Head of caudate nucleus (tissue), 42 donors: ENCODE data around the gene DTX4.

ENCODE experiments used
- DNase-seq, 42 donors: peaks; one replicate each; pipeline versions ENCODE4 v3.0.0 to v3.0.0-alpha.2; 2020 to 2021; ENCODE audit warnings: mixed read lengths in 7 of 42
- intact Hi-C: fragments of 100-400 bp; cut with DNase I; formaldehyde crosslinking; loops from one replicate; pipeline ENCODE4 v1.15.0; 2022

DTX4 gene

GRCh38 chr11:59253001-59253400 is 81.1 kb downstream of the DTX4 start:
- no peak for DNase-seq
- intact Hi-C loops = no loop called here

DNA sequence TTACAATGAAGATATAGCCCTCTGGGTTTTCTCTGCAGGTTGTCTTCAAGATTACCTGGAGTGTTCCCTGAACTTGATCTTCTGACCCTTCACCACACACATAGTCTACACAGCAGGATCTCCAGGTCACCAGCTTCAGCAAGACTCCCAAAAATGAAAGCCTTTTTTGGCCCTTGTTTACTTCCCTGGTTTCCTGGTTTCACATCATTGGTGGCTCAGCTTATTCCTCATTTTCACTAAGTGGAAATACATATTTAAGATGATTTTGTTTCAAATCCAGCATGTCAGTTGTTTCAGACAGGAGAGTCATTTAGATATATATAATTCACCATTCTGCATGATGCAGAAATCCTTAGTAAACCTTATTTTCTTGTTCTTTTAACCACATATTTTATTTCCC is 82.4 kb downstream of the DTX4 start:
- DNase-seq = no peak
- intact Hi-C loops = no loop called here

GRCh38 chr11:59255281-59255680 is 83.3 kb downstream of the DTX4 start:
- intact Hi-C loops = no loop called here
- no peak for DNase-seq
